Measurements from ENCODE around the gene PRRX2. TPM values are rescaled to one million over a fixed set of nuclear protein-coding genes. Genes with fewer than 3 reads are reported as not detected.
A peak's percentile ranks its signal among the peaks of the same experiment; 100 is the strongest.
"Not testable (repeated sequence)": the region's sequence is repeated elsewhere in the genome, so short reads cannot be mapped to it uniquely, and the experiment has no call there.

The PRRX2 gene
- total and polyA plus RNA-seq, 4 donors = 0.03 to 0.08 TPM; not detected in 2

GRCh38 chr9:129661029-129661428 lies 4.4 kb upstream of the PRRX2 start:
- DNase-seq (ENCODE audit: low spot score) = no peak
- TF ChIP-seq, protein P1, sequence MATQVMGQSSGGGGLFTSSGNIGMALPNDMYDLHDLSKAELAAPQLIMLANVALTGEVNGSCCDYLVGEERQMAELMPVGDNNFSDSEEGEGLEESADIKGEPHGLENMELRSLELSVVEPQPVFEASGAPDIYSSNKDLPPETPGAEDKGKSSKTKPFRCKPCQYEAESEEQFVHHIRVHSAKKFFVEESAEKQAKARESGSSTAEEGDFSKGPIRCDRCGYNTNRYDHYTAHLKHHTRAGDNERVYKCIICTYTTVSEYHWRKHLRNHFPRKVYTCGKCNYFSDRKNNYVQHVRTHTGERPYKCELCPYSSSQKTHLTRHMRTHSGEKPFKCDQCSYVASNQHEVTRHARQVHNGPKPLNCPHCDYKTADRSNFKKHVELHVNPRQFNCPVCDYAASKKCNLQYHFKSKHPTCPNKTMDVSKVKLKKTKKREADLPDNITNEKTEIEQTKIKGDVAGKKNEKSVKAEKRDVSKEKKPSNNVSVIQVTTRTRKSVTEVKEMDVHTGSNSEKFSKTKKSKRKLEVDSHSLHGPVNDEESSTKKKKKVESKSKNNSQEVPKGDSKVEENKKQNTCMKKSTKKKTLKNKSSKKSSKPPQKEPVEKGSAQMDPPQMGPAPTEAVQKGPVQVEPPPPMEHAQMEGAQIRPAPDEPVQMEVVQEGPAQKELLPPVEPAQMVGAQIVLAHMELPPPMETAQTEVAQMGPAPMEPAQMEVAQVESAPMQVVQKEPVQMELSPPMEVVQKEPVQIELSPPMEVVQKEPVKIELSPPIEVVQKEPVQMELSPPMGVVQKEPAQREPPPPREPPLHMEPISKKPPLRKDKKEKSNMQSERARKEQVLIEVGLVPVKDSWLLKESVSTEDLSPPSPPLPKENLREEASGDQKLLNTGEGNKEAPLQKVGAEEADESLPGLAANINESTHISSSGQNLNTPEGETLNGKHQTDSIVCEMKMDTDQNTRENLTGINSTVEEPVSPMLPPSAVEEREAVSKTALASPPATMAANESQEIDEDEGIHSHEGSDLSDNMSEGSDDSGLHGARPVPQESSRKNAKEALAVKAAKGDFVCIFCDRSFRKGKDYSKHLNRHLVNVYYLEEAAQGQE (IDR thresholded peaks at IDR 0.05) = no peak
- TF ChIP-seq TAF1 (conservative IDR thresholded peaks at IDR 0.05) (no peak), CTCF (IDR thresholded peaks at IDR 0.05; ENCODE audit: low read depth, low read length, missing input control) (no peak), YY1 (IDR thresholded peaks at IDR 0.05) (no peak), SP1 (IDR thresholded peaks at IDR 0.05) (no peak), EGR1 (IDR thresholded peaks at IDR 0.05; ENCODE audit: low read depth in 2 of 2) (no peak), FOXA1 (IDR thresholded peaks at IDR 0.05) (no peak), JUND (IDR thresholded peaks at IDR 0.05) (no peak), HNF4G (IDR thresholded peaks at IDR 0.05) (no peak)
- TF ChIP-seq, protein P2, sequence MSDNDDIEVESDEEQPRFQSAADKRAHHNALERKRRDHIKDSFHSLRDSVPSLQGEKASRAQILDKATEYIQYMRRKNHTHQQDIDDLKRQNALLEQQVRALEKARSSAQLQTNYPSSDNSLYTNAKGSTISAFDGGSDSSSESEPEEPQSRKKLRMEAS (IDR thresholded peaks at IDR 0.05) = no peak
- 78% methylated on average over 2 of the region's 2 CpGs for WGBS
- Histone ChIP-seq H3K36me3 (ENCODE audit: control insufficient read depth in 4 of 4, insufficient read depth in 3 of 4, low read depth in 1 of 4, low read length in 3 of 4) (no peaks in the 10 kb centered on the region), H3K9me3 (ENCODE audit: control insufficient read depth in 4 of 4, low read length in 3 of 4) (no peaks in the 10 kb centered on the region), H3K4me1 (ENCODE audit: control insufficient read depth in 4 of 4, insufficient read depth in 4 of 4, low read length in 3 of 4) (peaks cover 0 to 7% (median 1%) of the 10 kb centered on the region in 4 donors), H3K9ac (ENCODE audit: low read depth in 1 of 2, low read length in 2 of 2) (no peak overlapping the region), H3K27ac (ENCODE audit: low read depth in 1 of 2, low read length in 2 of 2) (no peak overlapping the region), H3K4me3 (ENCODE audit: low read depth in 1 of 3, low read length in 3 of 3) (no peak overlapping the region), H3K27me3 (ENCODE audit: control insufficient read depth in 4 of 4, insufficient read depth in 4 of 4, low read length in 3 of 4) (peaks cover 0 to 2% (median 1%) of the 10 kb centered on the region in 4 donors)

DNA sequence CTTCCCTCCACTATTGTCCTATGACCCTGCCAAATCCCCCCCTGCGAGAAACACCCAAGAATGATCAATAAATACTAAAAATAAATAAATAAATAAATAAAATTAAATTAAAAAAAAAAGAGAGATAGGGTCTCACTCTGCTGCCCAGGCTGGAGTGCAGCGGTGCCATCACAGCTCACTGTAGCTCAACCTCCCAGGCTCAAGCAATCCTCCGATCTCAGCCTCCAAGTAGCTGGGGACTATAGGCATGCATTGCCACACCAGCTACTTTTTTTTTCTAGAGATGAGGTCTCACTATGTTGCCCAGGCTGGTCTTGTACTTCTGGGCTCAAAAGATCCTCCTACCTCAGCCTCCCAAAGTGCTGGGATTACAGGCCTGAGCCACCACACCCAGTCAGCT lies 3.2 kb upstream of the PRRX2 start:
- not testable (repeated sequence) for H3K9ac ChIP-seq (ENCODE audit: low read depth in 1 of 2, low read length in 2 of 2); H3K9me3 ChIP-seq (ENCODE audit: control insufficient read depth in 4 of 4, low read length in 3 of 4); H3K27ac ChIP-seq (ENCODE audit: low read depth in 1 of 2, low read length in 2 of 2); DNase-seq (ENCODE audit: low spot score); H3K27me3 ChIP-seq (ENCODE audit: control insufficient read depth in 4 of 4, insufficient read depth in 4 of 4, low read length in 3 of 4); H3K36me3 ChIP-seq (ENCODE audit: control insufficient read depth in 4 of 4, insufficient read depth in 3 of 4, low read depth in 1 of 4, low read length in 3 of 4); H3K4me3 ChIP-seq (ENCODE audit: low read depth in 1 of 3, low read length in 3 of 3)
- H3K4me1 ChIP-seq (ENCODE audit: control insufficient read depth in 4 of 4, insufficient read depth in 4 of 4, low read length in 3 of 4) = peaks cover 0 to 10% (median 2%) of the 10 kb centered on the region in 4 donors
- 72% methylated on average over 3 of the region's 3 CpGs for WGBS

- TF ChIP-seq HNF4G (IDR thresholded peaks at IDR 0.05) (no peak), GABPA (IDR thresholded peaks at IDR 0.05 in 1 of 2, conservative IDR thresholded peaks at IDR 0.05 in 1 of 2) (no peak), RXRA (IDR thresholded peaks at IDR 0.05) (no peak), TAF1 (conservative IDR thresholded peaks at IDR 0.05) (no peak), JUND (IDR thresholded peaks at IDR 0.05) (no peak), FOXA2 (IDR thresholded peaks at IDR 0.05) (no peak), FOXA1 (IDR thresholded peaks at IDR 0.05) (no peak), NR2F2 (IDR thresholded peaks at IDR 0.05) (no peak)
- TF ChIP-seq, protein P3, sequence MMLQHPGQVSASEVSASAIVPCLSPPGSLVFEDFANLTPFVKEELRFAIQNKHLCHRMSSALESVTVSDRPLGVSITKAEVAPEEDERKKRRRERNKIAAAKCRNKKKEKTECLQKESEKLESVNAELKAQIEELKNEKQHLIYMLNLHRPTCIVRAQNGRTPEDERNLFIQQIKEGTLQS (IDR thresholded peaks at IDR 0.05) = no peak
- Histone ChIP-seq H3K27me3 (ENCODE audit: control insufficient read depth in 4 of 4, insufficient read depth in 4 of 4, low read length in 3 of 4) (peaks cover 0 to 10% (median 1%) of the 10 kb centered on the region in 4 donors), H3K36me3 (ENCODE audit: control insufficient read depth in 4 of 4, insufficient read depth in 3 of 4, low read depth in 1 of 4, low read length in 3 of 4) (no peaks in the 10 kb centered on the region), H3K9me3 (ENCODE audit: control insufficient read depth in 4 of 4, low read length in 3 of 4) (no peaks in the 10 kb centered on the region), H3K4me3 (ENCODE audit: low read depth in 1 of 3, low read length in 3 of 3) (peak overlapping the region in 1 of 3 donors; percentile 32), H3K9ac (ENCODE audit: low read depth in 1 of 2, low read length in 2 of 2) (no peak overlapping the region), H3K4me1 (ENCODE audit: control insufficient read depth in 4 of 4, insufficient read depth in 4 of 4, low read length in 3 of 4) (peaks cover 0 to 10% (median 2%) of the 10 kb centered on the region in 4 donors), H3K27ac (ENCODE audit: low read depth in 1 of 2, low read length in 2 of 2) (no peak overlapping the region)
- no peak for DNase-seq (ENCODE audit: low spot score)
- WGBS = 8% methylated on average over 36 of the region's 36 CpGs
Observed at GRCh38 chr9:129664746-129665388, 580 bp upstream of the PRRX2 start.

All from liver (tissue), 9 donors.